D721Med (cell line): ENCODE data around the gene UTP11.

Experiments
- DNase-seq: peaks from one replicate; pipeline ENCODE4 v3.0.0; 2011; ENCODE audit warnings: low spot score; ENCODE audit not compliant: insufficient read length
- FAIRE-seq: peaks from 2 replicates; lab custom pipeline; 2011; peaks lifted over from hg19 to GRCh38; lab: Jason Lieb, UNC
- CTCF ChIP-seq: IDR thresholded peaks from 2 replicates; pipeline ENCODE4 v1.5.1; 2012; ENCODE audit warnings: mild to moderate bottlenecking, control low read depth; ENCODE audit not compliant: insufficient read depth; ENCODE audit errors: missing control alignments

Gene UTP11

GRCh38 chr1:38014724-38015424 lies 2.3 kb downstream of the UTP11 start:
- TF ChIP-seq CTCF = no peak
- no peak for DNase-seq
- no peak for FAIRE-seq

GRCh38 chr1:38015978-38016725 lies 3.6 kb downstream of the UTP11 start:
- DNase-seq = no peak
- no peak for FAIRE-seq
- TF ChIP-seq CTCF = no peak

- FAIRE-seq (no peak), DNase-seq (no peak)
- peak; percentile 54 for TF ChIP-seq CTCF
Observed at GRCh38 chr1:38018864-38019343, 6.4 kb downstream of the UTP11 start.

GRCh38 chr1:38020396-38020795 lies 7.9 kb downstream of the UTP11 start:
- TF ChIP-seq CTCF = no peak
- DNase-seq (no peak), FAIRE-seq (no peak)

- no peak for TF ChIP-seq CTCF
- FAIRE-seq (no peak), DNase-seq (no peak)
Observed at GRCh38 chr1:38021969-38022368, 9.4 kb downstream of the UTP11 start.

- no peak for TF ChIP-seq CTCF
- DNase-seq (no peak), FAIRE-seq (no peak)
Observed at GRCh38 chr1:38022810-38023209, 10.3 kb downstream of the UTP11 start.

GRCh38 chr1:38025233-38025632 lies 12.7 kb downstream of the UTP11 start:
- no peak for TF ChIP-seq CTCF
- DNase-seq = no peak
- FAIRE-seq = no peak
